H9 (cell line): ENCODE data around the gene OMP. TPM values are rescaled to one million over a fixed set of nuclear protein-coding genes. Genes with fewer than 3 reads are reported as not detected.
A peak's percentile ranks its signal among the peaks of the same experiment; 100 is the strongest.

Experiments
- DNase-seq: peaks from one replicate; pipeline ENCODE4 v3.0.0-alpha.2; 2017
- H2AFZ ChIP-seq: one replicate; pipeline ENCODE4 v1.6.1; 2013; ENCODE audit warnings: mild to moderate bottlenecking, low read length, control low read depth, moderate library complexity
- H2AK5ac ChIP-seq: 2 replicates; pipeline ENCODE4 v1.6.1; 2013; ENCODE audit warnings: low read length, control low read depth, mixed read lengths; ENCODE audit not compliant: insufficient read length
- H2BK120ac ChIP-seq: one replicate; pipeline ENCODE4 v1.6.1; 2013; ENCODE audit warnings: low read depth, mild to moderate bottlenecking, low read length, control low read depth, inconsistent platforms; ENCODE audit not compliant: poor library complexity, severe bottlenecking
- H2BK12ac ChIP-seq: 2 replicates; pipeline ENCODE4 v1.6.1; 2013; ENCODE audit warnings: low read length, control low read depth, mixed read lengths, low read depth; ENCODE audit not compliant: insufficient read length
- H2BK15ac ChIP-seq: 2 replicates; pipeline ENCODE4 v1.6.1; 2013; ENCODE audit warnings: low read depth, low read length, control low read depth
- H2BK20ac ChIP-seq: one replicate; pipeline ENCODE4 v1.6.1; 2013; ENCODE audit warnings: low read depth, mild to moderate bottlenecking, low read length, control low read depth, inconsistent platforms; ENCODE audit not compliant: poor library complexity, severe bottlenecking
- H2BK5ac ChIP-seq: 2 replicates; pipeline ENCODE4 v1.6.1; 2013; ENCODE audit warnings: low read length, control low read depth, mixed read lengths; ENCODE audit not compliant: insufficient read length
- H3K14ac ChIP-seq: 2 replicates; pipeline ENCODE4 v1.6.1; 2013; ENCODE audit warnings: low read length, control low read depth; ENCODE audit not compliant: insufficient read depth
- H3K18ac ChIP-seq: 2 replicates; pipeline ENCODE4 v1.6.1; 2013; ENCODE audit warnings: low read depth, mild to moderate bottlenecking, mixed read lengths, low read length, control low read depth; ENCODE audit not compliant: insufficient read length
- H3K23ac ChIP-seq: 2 replicates; pipeline ENCODE4 v1.6.1; 2013; ENCODE audit warnings: low read length, control low read depth, mixed read lengths, low read depth; ENCODE audit not compliant: insufficient read length
- H3K23me2 ChIP-seq: 2 replicates; pipeline ENCODE4 v1.6.1; 2013; ENCODE audit warnings: low read depth, mild to moderate bottlenecking, mixed read lengths, low read length, control low read depth; ENCODE audit not compliant: insufficient read length, poor library complexity, severe bottlenecking
- H3K27ac ChIP-seq: 2 replicates; pipeline ENCODE4 v1.5.1; 2013; ENCODE audit warnings: low read length, control low read depth, mixed read lengths, low read depth; ENCODE audit not compliant: insufficient read length
- H3K27me3 ChIP-seq: 2 replicates; pipeline ENCODE4 v1.6.1; 2013; ENCODE audit warnings: low read length, control low read depth, inconsistent platforms; ENCODE audit not compliant: insufficient read depth
- H3K4ac ChIP-seq: 2 replicates; pipeline ENCODE4 v1.6.1; 2013; ENCODE audit warnings: low read depth, mild to moderate bottlenecking, control low read depth, inconsistent platforms, low read length, moderate library complexity
- H3K4me1 ChIP-seq: 2 replicates; pipeline ENCODE4 v1.6.1; 2013; ENCODE audit warnings: low read length, control low read depth, inconsistent platforms; ENCODE audit not compliant: insufficient read depth
- H3K4me2 ChIP-seq: 2 replicates; pipeline ENCODE4 v1.6.1; 2013; ENCODE audit warnings: low read length, control low read depth, mixed read lengths; ENCODE audit not compliant: insufficient read length, insufficient read depth
- H3K56ac ChIP-seq: 2 replicates; pipeline ENCODE4 v1.6.1; 2013; ENCODE audit warnings: low read depth, mild to moderate bottlenecking, mixed read lengths, low read length, control low read depth; ENCODE audit not compliant: insufficient read length
- H3K79me1 ChIP-seq: 2 replicates; pipeline ENCODE4 v1.6.1; 2013; ENCODE audit warnings: low read depth, mild to moderate bottlenecking, moderate library complexity, low read length, control low read depth, inconsistent platforms; ENCODE audit not compliant: insufficient read depth, poor library complexity, severe bottlenecking
- H3K79me2 ChIP-seq: 2 replicates; pipeline ENCODE4 v1.6.1; 2013; ENCODE audit warnings: low read length, control low read depth, inconsistent platforms; ENCODE audit not compliant: insufficient read depth
- H3K9ac ChIP-seq: 2 replicates; pipeline ENCODE4 v1.6.1; 2013; ENCODE audit warnings: low read length, control low read depth, mixed read lengths; ENCODE audit not compliant: insufficient read length; ENCODE audit errors: extremely low read depth
- H3K9me3 ChIP-seq: one replicate; pipeline ENCODE4 v1.6.1; 2013; ENCODE audit warnings: low read depth, low read length, inconsistent platforms; ENCODE audit not compliant: control insufficient read depth
- H3T11ph ChIP-seq: one replicate; pipeline ENCODE4 v1.6.1; 2013; ENCODE audit warnings: mild to moderate bottlenecking, low read length, control low read depth, inconsistent platforms
- H4K20me1 ChIP-seq: one replicate; pipeline ENCODE4 v1.6.1; 2013; ENCODE audit not compliant: control insufficient read depth, insufficient read length, insufficient read depth
- H4K5ac ChIP-seq: 2 replicates; pipeline ENCODE4 v1.6.1; 2013; ENCODE audit warnings: low read depth, mild to moderate bottlenecking, mixed read lengths, low read length, control low read depth; ENCODE audit not compliant: insufficient read length
- H4K8ac ChIP-seq: replicated peaks from 2 replicates; pipeline ENCODE4 v1.6.1; 2013; ENCODE audit warnings: low read length, control low read depth, mixed read lengths, low read depth; ENCODE audit not compliant: insufficient read length
- H4K91ac ChIP-seq: 2 replicates; pipeline ENCODE4 v1.6.1; 2013; ENCODE audit warnings: low read depth, mild to moderate bottlenecking, moderate library complexity, mixed read lengths, low read length, control low read depth; ENCODE audit not compliant: insufficient read length
- H3K27ac Mint-ChIP-seq, 3 experiments: 2 replicates in 2 of 3; 3 replicates in 1 of 3; pipeline ENCODE4 v1.8.0; 2020 to 2021; ENCODE audit warnings: mixed read lengths in 3 of 3, mild to moderate bottlenecking in 1 of 3, moderate library complexity in 1 of 3
- H3K27me3 Mint-ChIP-seq: 2 replicates; pipeline ENCODE4 v1.8.0; 2021; ENCODE audit warnings: low read depth, mild to moderate bottlenecking, moderate library complexity, mixed read lengths
- H3K36me3 Mint-ChIP-seq, 3 experiments: 2 replicates in 2 of 3; 3 replicates in 1 of 3; pipeline ENCODE4 v1.8.0; 2020 to 2021; ENCODE audit warnings: low read depth in 3 of 3, mixed read lengths in 3 of 3; ENCODE audit not compliant: insufficient read depth in 1 of 3
- H3K4me1 Mint-ChIP-seq, 2 experiments: 2 replicates each; pipeline ENCODE4 v1.8.0; 2020; ENCODE audit warnings: mixed read lengths in 2 of 2
- H3K4me3 Mint-ChIP-seq, 2 experiments: 2 replicates in 1 of 2; 3 replicates in 1 of 2; pipeline ENCODE4 v1.8.0; 2020 to 2021; ENCODE audit warnings: mild to moderate bottlenecking in 2 of 2, mixed read lengths in 2 of 2, moderate library complexity in 1 of 2
- H3K9me3 Mint-ChIP-seq, 2 experiments: 2 replicates in 1 of 2; 3 replicates in 1 of 2; pipeline ENCODE4 v1.8.0; 2020; ENCODE audit warnings: mild to moderate bottlenecking in 2 of 2, mixed read lengths in 2 of 2, moderate library complexity in 1 of 2
- WGBS: extraction: QIAGEN DNeasy Blood & Tissue Kit; methylation state at CpG from one replicate; pipeline ENCODE4 v1.1.7; 2013; ENCODE audit warnings: missing lambda C conversion rate, low lambda C conversion rate, mixed read lengths; ENCODE audit not compliant: insufficient read length; ENCODE audit errors: extremely low coverage; 5-methylcytosine and 5-hydroxymethylcytosine counted together
- total RNA-seq: library from RNA; stranded (reverse); gene quantifications from 2 replicates; pipeline ENCODE4 v1.2.1, GENCODE V29; 2021
- TF ChIP-seq, protein P1 (sequence below): fragments of 200-600 bp; sonication (generic); conservative IDR thresholded peaks from 3 replicates; pipeline ENCODE4 v1.8.0; 2021; ENCODE audit warnings: antibody characterized with exemption, mild to moderate bottlenecking

Gene OMP
- total RNA-seq, 1 experiment from 2014 or later, result not detected

DNA sequence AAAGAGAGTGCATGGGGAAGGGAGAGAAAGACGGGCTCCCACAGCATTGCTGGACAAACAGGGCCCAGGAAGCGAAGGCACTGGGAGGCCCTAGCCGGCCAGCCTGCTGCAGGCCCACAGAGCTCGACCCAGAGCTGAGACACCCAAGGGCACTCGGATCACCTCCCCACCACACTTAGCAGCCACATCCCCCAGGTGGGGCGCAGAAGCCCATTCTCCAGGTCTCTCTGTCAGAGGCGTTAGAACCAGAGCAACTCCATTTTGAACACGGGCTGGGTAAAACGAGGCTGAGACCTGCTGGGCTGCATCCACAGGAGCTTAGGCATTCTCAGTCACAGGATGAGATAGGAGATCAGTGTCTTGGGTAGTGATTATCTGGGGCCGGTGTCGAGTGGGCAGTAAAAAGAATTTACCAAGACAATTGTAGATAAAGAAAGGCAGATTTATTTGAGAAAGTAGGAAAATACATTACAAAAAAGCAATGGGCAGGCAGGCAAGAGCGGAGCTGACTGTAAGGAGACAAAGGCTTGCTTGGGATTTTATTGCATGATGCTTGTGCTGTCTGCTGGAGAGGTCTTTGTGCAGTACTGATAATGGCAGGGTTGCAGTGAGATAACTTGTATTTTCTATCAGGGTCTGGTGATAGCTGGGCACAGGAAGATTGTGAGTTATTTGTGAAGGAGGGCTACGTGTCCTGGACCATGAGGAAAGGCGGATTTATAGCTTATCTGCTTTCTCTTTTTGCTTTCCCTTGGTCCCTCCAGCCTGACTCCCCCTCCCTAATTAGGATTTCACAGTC is 49.2 kb upstream of the OMP start:
- no peaks in the 10 kb centered on the region; a peak in 2 of 7 replicates for H3K36me3 Mint-ChIP-seq
- Histone ChIP-seq H3K14ac (no peak overlapping the region), H3K27ac (no peak overlapping the region), H2BK20ac (no peak overlapping the region), H3K4me2 (no peak overlapping the region), H3K4ac (no peak overlapping the region), H4K20me1 (no peaks in the 10 kb centered on the region), H4K5ac (no peak overlapping the region), H2BK5ac (no peak overlapping the region), H3K79me1 (no peaks in the 10 kb centered on the region), H3K18ac (no peak overlapping the region), H3K79me2 (no peaks in the 10 kb centered on the region), H3K23ac (no peak overlapping the region), H2AK5ac (no peak overlapping the region), H4K91ac (no peak overlapping the region), H2AFZ (no peak overlapping the region), H3K4me1 (no peaks in the 10 kb centered on the region), H3K9me3 (no peaks in the 10 kb centered on the region), H3K23me2 (no peaks in the 10 kb centered on the region), H3T11ph (no peak overlapping the region), H2BK12ac (no peak overlapping the region), H3K9ac (no peak overlapping the region), H2BK15ac (no peak overlapping the region), H2BK120ac (no peak overlapping the region), H4K8ac (no peak overlapping the region), H3K27me3 (no peaks in the 10 kb centered on the region), H3K56ac (no peak overlapping the region)
- DNase-seq, result no peak
- H3K4me1 Mint-ChIP-seq, result peaks cover 21 to 22% of the 10 kb centered on the region in 2 experiments
- 0 out of 7 replicates have a peak overlapping the region, but pooled peaks of 1 of the 3 experiments have one; percentile 6 for H3K27ac Mint-ChIP-seq
- no CpG with 5 or more reads among the region's 14 CpGs for WGBS
- H3K4me3 Mint-ChIP-seq, result no peak overlapping the region
- TF ChIP-seq, protein P1, sequence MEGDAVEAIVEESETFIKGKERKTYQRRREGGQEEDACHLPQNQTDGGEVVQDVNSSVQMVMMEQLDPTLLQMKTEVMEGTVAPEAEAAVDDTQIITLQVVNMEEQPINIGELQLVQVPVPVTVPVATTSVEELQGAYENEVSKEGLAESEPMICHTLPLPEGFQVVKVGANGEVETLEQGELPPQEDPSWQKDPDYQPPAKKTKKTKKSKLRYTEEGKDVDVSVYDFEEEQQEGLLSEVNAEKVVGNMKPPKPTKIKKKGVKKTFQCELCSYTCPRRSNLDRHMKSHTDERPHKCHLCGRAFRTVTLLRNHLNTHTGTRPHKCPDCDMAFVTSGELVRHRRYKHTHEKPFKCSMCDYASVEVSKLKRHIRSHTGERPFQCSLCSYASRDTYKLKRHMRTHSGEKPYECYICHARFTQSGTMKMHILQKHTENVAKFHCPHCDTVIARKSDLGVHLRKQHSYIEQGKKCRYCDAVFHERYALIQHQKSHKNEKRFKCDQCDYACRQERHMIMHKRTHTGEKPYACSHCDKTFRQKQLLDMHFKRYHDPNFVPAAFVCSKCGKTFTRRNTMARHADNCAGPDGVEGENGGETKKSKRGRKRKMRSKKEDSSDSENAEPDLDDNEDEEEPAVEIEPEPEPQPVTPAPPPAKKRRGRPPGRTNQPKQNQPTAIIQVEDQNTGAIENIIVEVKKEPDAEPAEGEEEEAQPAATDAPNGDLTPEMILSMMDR, result no peak
- H3K9me3 Mint-ChIP-seq, result peaks cover 7 to 19% of the 10 kb centered on the region in 2 experiments; a peak in 4 of 5 replicates
- H3K27me3 Mint-ChIP-seq, result no peaks in the 10 kb centered on the region
